K562 (cell line): ENCODE results near the gene PAEP. TPM values are rescaled to one million over a fixed set of nuclear protein-coding genes. Genes with fewer than 3 reads are reported as not detected.

Experiments
- ATAC-seq: fragments of 200-7000 bp; cut with Tn5 transposase; 3 replicates; pipeline ENCODE4 v1.9.1; 2020; ENCODE audit warnings: moderate library complexity
- BruUV-seq: library from RNA; stranded (reverse); fragments of 400-500 nt; replicated peaks from 2 replicates; lab custom pipeline; 2021; lab: Mats Ljungman, UMichigan
- CTCF ChIA-PET: fragments of 300-600 bp; formaldehyde crosslinking; extraction: SDS; loops from one replicate; lab custom pipeline; 2021; ENCODE audit warnings: low intra/inter-chr PET ratio; lab: Yijun Ruan, JAX
- POLR2A ChIA-PET: fragments of 300-600, 350-650 bp; sonication (Branson Sonifier 250); formaldehyde crosslinking; extraction: SDS; loops from one replicate; lab custom pipeline; 2021; ENCODE audit warnings: antibody characterized with exemption, inconsistent platforms; lab: Yijun Ruan, JAX
- DNase-seq, 4 experiments: peaks; one replicate each; pipeline versions ENCODE4 v3.0.0 to v3.0.0-alpha.2; 2011 to 2018; ENCODE audit warnings: low spot score in 3 of 4, mixed read lengths in 3 of 4; ENCODE audit errors: extremely low read depth in 1 of 4
- FAIRE-seq: peaks from 2 replicates; lab custom pipeline; 2011; peaks lifted over from hg19 to GRCh38; lab: Jason Lieb, UNC
- H2AFZ ChIP-seq: 2 replicates; pipeline ENCODE4 v1.6.0; 2011; ENCODE audit warnings: low read depth, low read length, control low read depth, inconsistent platforms
- H3K27ac ChIP-seq: fragments of 200-600 bp; 3 replicates; pipeline ENCODE4 v1.8.0; 2011; ENCODE audit warnings: low read depth, mild to moderate bottlenecking, control low read depth, inconsistent platforms, low read length, moderate library complexity, mixed read lengths; ENCODE audit errors: extremely low read depth
- H3K27me3 ChIP-seq, 2 experiments: fragments of 300-600 bp in 1 of 2; 2 replicates in 1 of 2; 3 replicates in 1 of 2; pipeline versions ENCODE4 v1.6.0 to v1.8.0; 2011; ENCODE audit warnings: inconsistent platforms in 2 of 2, low read length in 2 of 2, mild to moderate bottlenecking in 1 of 2, mixed read lengths in 1 of 2, moderate library complexity in 1 of 2; ENCODE audit not compliant: control insufficient read depth in 2 of 2, insufficient read depth in 2 of 2
- H3K36me3 ChIP-seq: fragments of 300-600 bp; 3 replicates; pipeline ENCODE4 v1.8.0; 2011; ENCODE audit warnings: mild to moderate bottlenecking, low read length, inconsistent platforms; ENCODE audit not compliant: control insufficient read depth, insufficient read depth
- H3K4me1 ChIP-seq, 2 experiments: fragments of 200-600 bp in 1 of 2; replicated peaks in 1 of 2; 2 replicates in 1 of 2; 3 replicates in 1 of 2; pipeline versions ENCODE4 v1.5.1 to v1.8.0; 2011; ENCODE audit warnings: inconsistent platforms in 2 of 2, low read length in 2 of 2, mild to moderate bottlenecking in 1 of 2, mixed read lengths in 1 of 2, moderate library complexity in 1 of 2; ENCODE audit not compliant: control insufficient read depth in 2 of 2, insufficient read depth in 2 of 2
- H3K4me2 ChIP-seq: 2 replicates; pipeline ENCODE4 v1.6.1; 2011; ENCODE audit warnings: low read length, control low read depth, inconsistent platforms, mixed read lengths; ENCODE audit not compliant: insufficient read depth
- H3K4me3 ChIP-seq: fragments of 200-600 bp; sonication (generic), shearing (Covaris generic); 2 replicates; pipeline ENCODE4 v1.5.1; 2016; ENCODE audit warnings: control low read depth, inconsistent platforms
- H3K79me2 ChIP-seq: fragments of 200-600 bp; 3 replicates; pipeline ENCODE4 v1.8.0; 2011; ENCODE audit warnings: low read length, inconsistent platforms; ENCODE audit not compliant: control insufficient read depth, insufficient read depth
- H3K9ac ChIP-seq, 2 experiments: 2 replicates each; pipeline versions ENCODE4 v1.6.0 to v1.6.1; 2011; ENCODE audit warnings: low read depth in 2 of 2, low read length in 2 of 2, control low read depth in 1 of 2, inconsistent platforms in 1 of 2, mild to moderate bottlenecking in 1 of 2, mixed read lengths in 1 of 2; ENCODE audit not compliant: insufficient read depth in 1 of 2
- H3K9me1 ChIP-seq: one replicate; pipeline ENCODE4 v1.6.0; 2011; ENCODE audit warnings: inconsistent platforms, mild to moderate bottlenecking, low read length, moderate library complexity; ENCODE audit not compliant: control insufficient read depth, insufficient read depth
- H3K9me3 ChIP-seq: replicated peaks from 2 replicates; pipeline ENCODE4 v1.5.1; 2011; ENCODE audit warnings: low read depth, low read length, inconsistent platforms; ENCODE audit not compliant: control insufficient read depth, insufficient read depth
- H4K20me1 ChIP-seq: replicated peaks from 2 replicates; pipeline ENCODE4 v1.6.1; 2011; ENCODE audit warnings: low read length, inconsistent platforms, mixed read lengths; ENCODE audit not compliant: control insufficient read depth, insufficient read depth
- BRF1 ChIP-seq: IDR thresholded peaks from 3 replicates; pipeline ENCODE4 v1.6.1; 2011; ENCODE audit warnings: borderline replicate concordance, mild to moderate bottlenecking; ENCODE audit not compliant: insufficient read length; ENCODE audit errors: extremely low read depth
- CREB5 ChIP-seq: fragments of 250-450 bp; sonication (Bioruptor Pico); IDR thresholded peaks from 2 replicates; pipeline ENCODE4 v1.5.0; 2020; ENCODE audit warnings: mild to moderate bottlenecking
- HDAC1 ChIP-seq, 2 experiments: fragments of 450-650 bp; IDR thresholded peaks; 2 replicates each; pipeline ENCODE4 v1.6.1; 2016 to 2017; ENCODE audit warnings: inconsistent platforms in 1 of 2, mild to moderate bottlenecking in 1 of 2, moderate library complexity in 1 of 2
- MCM2 ChIP-seq: fragments of 450-650 bp; IDR thresholded peaks from 2 replicates; pipeline ENCODE4 v1.6.1; 2017; ENCODE audit warnings: low read depth, mild to moderate bottlenecking
- NR2C1 ChIP-seq, 2 experiments: fragments of 450-650 bp; IDR thresholded peaks; 2 replicates each; pipeline ENCODE4 v1.6.1; 2017; ENCODE audit warnings: mild to moderate bottlenecking in 2 of 2, antibody characterized with exemption in 1 of 2, inconsistent platforms in 1 of 2, missing compliant biosample characterization in 1 of 2, missing genetic modification characterization in 1 of 2
- OTX1 ChIP-seq: fragments of 450-650 bp; formaldehyde crosslinking; IDR thresholded peaks from 2 replicates; pipeline ENCODE4 v1.4.0; 2022; ENCODE audit warnings: mild to moderate bottlenecking
- PHTF2 ChIP-seq: fragments of 250-450 bp; sonication (Bioruptor Pico); IDR thresholded peaks from 2 replicates; pipeline ENCODE4 v1.5.0; 2021; ENCODE audit warnings: mild to moderate bottlenecking
- RB1 ChIP-seq: fragments of 450-650 bp; IDR thresholded peaks from 2 replicates; pipeline ENCODE4 v1.6.1; 2017; ENCODE audit warnings: low read depth, mild to moderate bottlenecking
- SMAD2 ChIP-seq: fragments of 150-350 bp; IDR thresholded peaks from 2 replicates; pipeline ENCODE4 v1.6.1; 2014; ENCODE audit warnings: low read depth, mild to moderate bottlenecking, low read length
- STAT5A ChIP-seq: IDR thresholded peaks from 2 replicates; pipeline ENCODE4 v1.6.1; 2012; ENCODE audit warnings: low read length, inconsistent platforms, borderline replicate concordance
- ZMIZ1 ChIP-seq, 2 experiments: fragments of 150-350 bp in 1 of 2; IDR thresholded peaks; 2 replicates each; pipeline ENCODE4 v1.6.1; 2012 to 2016; ENCODE audit warnings: low read depth in 2 of 2, low read length in 2 of 2, mild to moderate bottlenecking in 1 of 2, moderate library complexity in 1 of 2
- ZNF184 ChIP-seq: sonication (generic); formaldehyde crosslinking; IDR thresholded peaks from 2 replicates; pipeline ENCODE4 v1.5.0; 2020; ENCODE audit warnings: missing genetic modification reagents
- ZNF239 ChIP-seq: fragments of 250-450 bp; sonication (Bioruptor Pico); IDR thresholded peaks from 2 replicates; pipeline ENCODE4 v1.4.0; 2020; ENCODE audit warnings: mild to moderate bottlenecking
- ZNF24 ChIP-seq: fragments of 450-650 bp; IDR thresholded peaks from 2 replicates; pipeline ENCODE4 v1.6.1; 2016
- WGBS: fragments of 100-300 bp; shearing (Covaris generic); methylation state at CpG from one replicate; pipeline ENCODE4 v1.1.6; 2016; ENCODE audit warnings: low coverage, mixed read lengths; ENCODE audit not compliant: insufficient coverage; ENCODE audit errors: missing lambda C conversion rate; 5-methylcytosine and 5-hydroxymethylcytosine counted together
- in situ Hi-C: fragments of 300-500 bp; cut with MboI; formaldehyde crosslinking; loops from 4 replicates; pipeline ENCODE4 v1.15.0; 2018; ENCODE audit warnings: inconsistent platforms, mixed read lengths
- intact Hi-C: fragments of 100-400 bp; cut with micrococcal nuclease; formaldehyde crosslinking; loops from 2 replicates; pipeline ENCODE4 v1.14.2; 2022
- polyA plus RNA-seq, 8 experiments: library from polyadenylated mRNA; depleted of rRNA in 4 of 8; stranded (reverse) in 5 of 8; unstranded in 3 of 8; fragments of >200 nt; fragmentation: Nextera tagmentation in 2 of 8; fragmentation: Illumina TruSeq in 1 of 8; extraction: Ambion mirVana in 2 of 8; extraction: Trizol in 1 of 8; gene quantifications; 2 replicates each; pipeline versions ENCODE4 v1.2.1 to v1.2.3, GENCODE V29; 2011 to 2014; ENCODE audit warnings: inconsistent platforms in 1 of 8, missing spikeins in 1 of 8
- total RNA-seq, 7 experiments: library from RNA; depleted of rRNA in 6 of 7; stranded (reverse); fragments of >200 nt in 6 of 7; fragmentation: Illumina TruSeq in 2 of 7; extraction: Trizol in 2 of 7; gene quantifications; 2 replicates each; pipeline versions ENCODE4 v1.2.1 to v1.2.3, GENCODE V29; 2011 to 2021; ENCODE audit warnings: low replicate concordance in 1 of 7
- TF ChIP-seq, protein P1 (sequence below): sonication (generic); formaldehyde crosslinking; IDR thresholded peaks from 2 replicates; pipeline ENCODE4 v1.8.0; 2023; ENCODE audit warnings: mild to moderate bottlenecking, missing genetic modification reagents
- TF ChIP-seq, protein P2 (sequence below): IDR thresholded peaks from 3 replicates; pipeline ENCODE4 v1.6.1; 2011; ENCODE audit warnings: borderline replicate concordance, mild to moderate bottlenecking; ENCODE audit not compliant: insufficient read length, insufficient read depth

The PAEP gene
- total and polyA plus RNA-seq, 9 of the 15 experiments (the other 6 are each of a cell fraction or from before 2014, with no cell fraction given) = 0.22 to 4.5 (median 0.58) TPM

DNA sequence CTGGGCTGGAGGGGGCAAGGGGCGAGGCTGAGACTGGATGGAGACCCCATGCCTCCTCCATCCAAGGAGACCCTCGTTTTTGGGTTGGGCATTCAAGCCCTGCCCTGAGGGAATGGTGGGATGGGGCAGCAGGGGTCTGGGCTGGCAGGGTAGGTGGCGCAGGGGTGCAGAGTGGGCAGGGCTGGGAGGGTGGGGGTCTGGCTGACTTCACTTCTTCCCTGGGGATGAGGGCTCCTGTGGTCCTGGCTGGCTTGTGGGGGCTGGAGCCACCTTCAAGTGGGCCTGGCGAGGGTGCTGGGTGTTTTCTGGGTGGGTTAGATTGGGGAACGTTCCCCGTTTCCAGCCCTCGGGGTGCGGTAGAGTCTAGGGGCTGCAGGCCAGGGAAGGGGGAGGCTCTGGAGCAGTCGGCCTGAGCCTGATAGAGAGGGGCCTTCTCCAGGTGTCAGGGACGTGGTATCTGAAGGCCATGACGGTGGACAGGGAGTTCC lies 39.9 kb upstream of the PAEP start:
- DNase-seq = no peak
- no peak for TF ChIP-seq NR2C1 (IDR thresholded peaks at IDR 0.05)
- no peak for TF ChIP-seq NR2C1 (tag; IDR thresholded peaks at IDR 0.05)
- TF ChIP-seq BRF1 = no peak
- TF ChIP-seq HDAC1 (IDR thresholded peaks at IDR 0.05) = no peak
- no peak for TF ChIP-seq ZNF24
- no peak for TF ChIP-seq CREB5 (CRISPR knock-in tag)
- no peak for TF ChIP-seq RB1
- no peak for TF ChIP-seq PHTF2 (CRISPR knock-in tag)
- TF ChIP-seq STAT5A = no peak
- TF ChIP-seq ZNF184 (CRISPR knock-in tag) = no peak
- TF ChIP-seq, protein P1, sequence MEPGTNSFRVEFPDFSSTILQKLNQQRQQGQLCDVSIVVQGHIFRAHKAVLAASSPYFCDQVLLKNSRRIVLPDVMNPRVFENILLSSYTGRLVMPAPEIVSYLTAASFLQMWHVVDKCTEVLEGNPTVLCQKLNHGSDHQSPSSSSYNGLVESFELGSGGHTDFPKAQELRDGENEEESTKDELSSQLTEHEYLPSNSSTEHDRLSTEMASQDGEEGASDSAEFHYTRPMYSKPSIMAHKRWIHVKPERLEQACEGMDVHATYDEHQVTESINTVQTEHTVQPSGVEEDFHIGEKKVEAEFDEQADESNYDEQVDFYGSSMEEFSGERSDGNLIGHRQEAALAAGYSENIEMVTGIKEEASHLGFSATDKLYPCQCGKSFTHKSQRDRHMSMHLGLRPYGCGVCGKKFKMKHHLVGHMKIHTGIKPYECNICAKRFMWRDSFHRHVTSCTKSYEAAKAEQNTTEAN (CRISPR knock-in tag) = no peak
- TF ChIP-seq SMAD2 = no peak
- no peak for TF ChIP-seq ZMIZ1 (IDR thresholded peaks at IDR 0.05; ENCODE audit: low read depth in 2 of 2, low read length in 2 of 2)
- no peak for TF ChIP-seq MCM2
- TF ChIP-seq, protein P2, sequence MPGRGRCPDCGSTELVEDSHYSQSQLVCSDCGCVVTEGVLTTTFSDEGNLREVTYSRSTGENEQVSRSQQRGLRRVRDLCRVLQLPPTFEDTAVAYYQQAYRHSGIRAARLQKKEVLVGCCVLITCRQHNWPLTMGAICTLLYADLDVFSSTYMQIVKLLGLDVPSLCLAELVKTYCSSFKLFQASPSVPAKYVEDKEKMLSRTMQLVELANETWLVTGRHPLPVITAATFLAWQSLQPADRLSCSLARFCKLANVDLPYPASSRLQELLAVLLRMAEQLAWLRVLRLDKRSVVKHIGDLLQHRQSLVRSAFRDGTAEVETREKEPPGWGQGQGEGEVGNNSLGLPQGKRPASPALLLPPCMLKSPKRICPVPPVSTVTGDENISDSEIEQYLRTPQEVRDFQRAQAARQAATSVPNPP = no peak
- TF ChIP-seq ZNF239 (CRISPR knock-in tag) = no peak
- no peak for TF ChIP-seq OTX1 (CRISPR knock-in tag)

More for the DNA sequence above, 39.9 kb upstream of the PAEP start:
- intact Hi-C loops (no loop called here), in situ Hi-C loops (no loop called here)
- Histone ChIP-seq H3K4me2 (no peak overlapping the region), H3K9ac (no peak overlapping the region), H3K79me2 (no peaks in the 10 kb centered on the region), H2AFZ (no peak overlapping the region), H3K4me1 (peaks cover 4 to 34% of the 10 kb centered on the region in 2 experiments; a peak in 3 of 5 replicates), H4K20me1 (no peaks in the 10 kb centered on the region), H3K9me3 (no peaks in the 10 kb centered on the region), H3K27ac (no peak overlapping the region), H3K36me3 (no peaks in the 10 kb centered on the region), H3K9me1 (no peaks in the 10 kb centered on the region), H3K27me3 (0 out of 5 replicates have a peak, but pooled peaks cover 0 to 2% of the 10 kb centered on the region in 2 experiments), H3K4me3 (no peak overlapping the region)
- POLR2A ChIA-PET = no interaction called here
- WGBS = 0% methylated on average over 2 of the region's 11 CpGs
- no peak for FAIRE-seq
- CTCF ChIA-PET = no interaction called here
- no peak for ATAC-seq
- no TSS peak for BruUV-seq
